ENCODE data around the gene BAG2.

- TF ChIP-seq, protein P1, sequence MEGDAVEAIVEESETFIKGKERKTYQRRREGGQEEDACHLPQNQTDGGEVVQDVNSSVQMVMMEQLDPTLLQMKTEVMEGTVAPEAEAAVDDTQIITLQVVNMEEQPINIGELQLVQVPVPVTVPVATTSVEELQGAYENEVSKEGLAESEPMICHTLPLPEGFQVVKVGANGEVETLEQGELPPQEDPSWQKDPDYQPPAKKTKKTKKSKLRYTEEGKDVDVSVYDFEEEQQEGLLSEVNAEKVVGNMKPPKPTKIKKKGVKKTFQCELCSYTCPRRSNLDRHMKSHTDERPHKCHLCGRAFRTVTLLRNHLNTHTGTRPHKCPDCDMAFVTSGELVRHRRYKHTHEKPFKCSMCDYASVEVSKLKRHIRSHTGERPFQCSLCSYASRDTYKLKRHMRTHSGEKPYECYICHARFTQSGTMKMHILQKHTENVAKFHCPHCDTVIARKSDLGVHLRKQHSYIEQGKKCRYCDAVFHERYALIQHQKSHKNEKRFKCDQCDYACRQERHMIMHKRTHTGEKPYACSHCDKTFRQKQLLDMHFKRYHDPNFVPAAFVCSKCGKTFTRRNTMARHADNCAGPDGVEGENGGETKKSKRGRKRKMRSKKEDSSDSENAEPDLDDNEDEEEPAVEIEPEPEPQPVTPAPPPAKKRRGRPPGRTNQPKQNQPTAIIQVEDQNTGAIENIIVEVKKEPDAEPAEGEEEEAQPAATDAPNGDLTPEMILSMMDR (IDR thresholded peaks at IDR 0.05; ENCODE audit: insufficient read depth, low read depth, low read length), result no peak
- TF ChIP-seq EZH2 (IDR thresholded peaks at IDR 0.05; ENCODE audit: insufficient read depth, low read length), result no peak
Measured at GRCh38 chr6:57207141-57207540, 35.0 kb downstream of the BAG2 start.

All from astrocyte (in vitro differentiated cells and primary cell).